ENCODE data around the gene AGAP1. TPM values are rescaled to one million over a fixed set of nuclear protein-coding genes. Genes with fewer than 3 reads are reported as not detected.
A peak's percentile ranks its signal among the peaks of the same experiment; 100 is the strongest.

Gene AGAP1
- total and polyA plus RNA-seq, 4 donors = 36.1 to 79.4 (median 52.6) TPM

- Histone ChIP-seq H3K9me3 (ENCODE audit: control insufficient read depth, insufficient read depth, low read length) (no peaks in the 10 kb centered on the region), H3K27ac (ENCODE audit: low read depth, low read length) (no peak overlapping the region), H3K4me1 (ENCODE audit: control insufficient read depth, insufficient read depth, low read length) (peaks cover 36% of the 10 kb centered on the region), H3K36me3 (ENCODE audit: control insufficient read depth, insufficient read depth, low read length) (peaks cover 11% of the 10 kb centered on the region), H3K4me3 (ENCODE audit: low read depth, low read length) (no peak overlapping the region), H3K27me3 (ENCODE audit: control insufficient read depth, insufficient read depth, low read length) (no peaks in the 10 kb centered on the region)
- DNase-seq (ENCODE audit: low read depth in 4 of 6, low spot score in 6 of 6) = no peak
- 92% methylated on average over 2 of the region's 5 CpGs for WGBS (ENCODE audit: insufficient coverage)
Observed at GRCh38 chr2:236109061-236109460, 615.2 kb downstream of the AGAP1 start.

DNA sequence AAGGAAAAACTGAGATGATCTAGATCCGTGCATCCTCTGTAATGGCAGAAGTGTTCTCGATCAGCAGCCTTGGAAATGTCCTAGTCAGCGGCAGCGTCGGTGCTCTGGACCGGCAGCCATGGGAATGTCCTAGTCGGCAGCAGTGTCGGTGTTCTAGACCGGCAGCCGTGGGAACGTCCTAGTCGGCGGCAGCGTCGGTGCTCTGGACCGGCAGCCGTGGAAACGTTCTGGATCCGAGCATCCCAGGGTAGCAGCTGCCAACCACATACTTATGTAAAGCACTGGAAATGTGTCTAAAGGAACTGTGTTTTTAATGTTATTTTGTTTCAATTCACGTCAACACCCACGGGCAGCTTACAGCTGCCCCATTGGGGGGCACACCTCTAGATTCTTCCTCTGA is 615.6 kb downstream of the AGAP1 start:
- WGBS (ENCODE audit: insufficient coverage) = 94% methylated on average over 17 of the region's 21 CpGs

DNA sequence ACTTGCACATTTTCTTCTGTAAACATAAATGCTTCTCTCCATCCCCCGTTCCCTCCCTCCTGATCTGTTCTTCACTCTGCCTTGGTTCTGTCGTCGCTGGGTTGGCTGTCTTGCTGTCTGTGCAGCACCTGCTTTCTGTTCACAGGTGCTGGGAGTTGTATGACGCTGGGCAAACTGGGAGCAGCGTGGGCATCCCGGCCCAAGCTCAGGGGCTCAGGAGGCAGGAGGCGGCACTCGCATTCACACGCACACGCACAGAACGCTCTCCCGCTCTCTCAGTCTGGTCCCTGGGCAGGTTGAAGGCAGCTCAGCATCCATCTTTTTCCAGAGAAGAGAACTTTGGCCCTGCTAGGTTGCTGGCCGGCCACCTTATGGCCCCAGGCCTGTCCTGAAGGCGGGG is 618.6 kb downstream of the AGAP1 start:
- peaks cover 24% of the 10 kb centered on the region for H3K4me1 ChIP-seq (ENCODE audit: control insufficient read depth, insufficient read depth, low read length)
- 89% methylated on average over 14 of the region's 14 CpGs for WGBS (ENCODE audit: insufficient coverage)
- no peaks in the 10 kb centered on the region for H3K27me3 ChIP-seq (ENCODE audit: control insufficient read depth, insufficient read depth, low read length)
- H3K4me3 ChIP-seq (ENCODE audit: low read depth, low read length) = no peak overlapping the region
- H3K9me3 ChIP-seq (ENCODE audit: control insufficient read depth, insufficient read depth, low read length) = no peaks in the 10 kb centered on the region
- H3K36me3 ChIP-seq (ENCODE audit: control insufficient read depth, insufficient read depth, low read length) = peaks cover 5% of the 10 kb centered on the region
- H3K27ac ChIP-seq (ENCODE audit: low read depth, low read length) = no peak overlapping the region
- no peak for DNase-seq (ENCODE audit: low read depth in 4 of 6, low spot score in 6 of 6)

More for the DNA sequence above, 615.6 kb downstream of the AGAP1 start:
- Histone ChIP-seq H3K4me3 (ENCODE audit: low read depth, low read length) (no peak overlapping the region), H3K36me3 (ENCODE audit: control insufficient read depth, insufficient read depth, low read length) (peaks cover 11% of the 10 kb centered on the region), H3K9me3 (ENCODE audit: control insufficient read depth, insufficient read depth, low read length) (no peaks in the 10 kb centered on the region), H3K4me1 (ENCODE audit: control insufficient read depth, insufficient read depth, low read length) (peaks cover 36% of the 10 kb centered on the region), H3K27ac (ENCODE audit: low read depth, low read length) (no peak overlapping the region), H3K27me3 (ENCODE audit: control insufficient read depth, insufficient read depth, low read length) (no peaks in the 10 kb centered on the region)
- DNase-seq (ENCODE audit: low read depth in 4 of 6, low spot score in 6 of 6) = no peak

GRCh38 chr2:236113425-236113824 is 619.6 kb downstream of the AGAP1 start:
- peaks cover 5% of the 10 kb centered on the region for H3K36me3 ChIP-seq (ENCODE audit: control insufficient read depth, insufficient read depth, low read length)
- H3K9me3 ChIP-seq (ENCODE audit: control insufficient read depth, insufficient read depth, low read length) = no peaks in the 10 kb centered on the region
- WGBS (ENCODE audit: insufficient coverage) = 98% methylated on average over 7 of the region's 8 CpGs
- no peak for DNase-seq (ENCODE audit: low read depth in 4 of 6, low spot score in 6 of 6)
- H3K27me3 ChIP-seq (ENCODE audit: control insufficient read depth, insufficient read depth, low read length) = no peaks in the 10 kb centered on the region
- H3K27ac ChIP-seq (ENCODE audit: low read depth, low read length) = no peak overlapping the region
- no peak overlapping the region for H3K4me3 ChIP-seq (ENCODE audit: low read depth, low read length)
- peaks cover 18% of the 10 kb centered on the region for H3K4me1 ChIP-seq (ENCODE audit: control insufficient read depth, insufficient read depth, low read length)

DNA sequence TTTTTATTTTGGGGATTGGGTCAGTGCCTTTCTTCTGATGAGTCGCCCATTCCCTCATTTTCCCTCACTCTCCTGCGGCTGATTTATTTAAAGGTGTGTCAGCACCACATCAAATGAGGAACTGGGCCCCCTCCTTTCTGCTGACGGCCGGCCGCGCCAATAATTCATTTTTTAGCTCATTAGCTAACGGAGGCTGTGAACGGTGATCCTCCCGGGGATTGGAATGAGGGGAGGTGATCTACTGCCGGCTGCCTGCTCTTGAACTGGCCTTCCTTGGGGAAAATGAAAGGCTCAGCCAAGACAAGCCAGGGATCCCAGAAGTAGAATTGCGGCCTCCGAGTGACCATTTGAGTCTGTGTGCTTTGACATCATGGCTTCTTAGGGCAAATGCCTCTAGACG is 620.1 kb downstream of the AGAP1 start:
- 66% methylated on average over 7 of the region's 13 CpGs for WGBS (ENCODE audit: insufficient coverage)
- peaks cover 13% of the 10 kb centered on the region for H3K4me1 ChIP-seq (ENCODE audit: control insufficient read depth, insufficient read depth, low read length)
- H3K27me3 ChIP-seq (ENCODE audit: control insufficient read depth, insufficient read depth, low read length) = no peaks in the 10 kb centered on the region
- no peak overlapping the region for H3K4me3 ChIP-seq (ENCODE audit: low read depth, low read length)
- H3K9me3 ChIP-seq (ENCODE audit: control insufficient read depth, insufficient read depth, low read length) = no peaks in the 10 kb centered on the region
- H3K27ac ChIP-seq (ENCODE audit: low read depth, low read length) = no peak overlapping the region
- peak in 1 of 6 donors; percentile 51 for DNase-seq (ENCODE audit: low read depth in 4 of 6, low spot score in 6 of 6)
- peaks cover 6% of the 10 kb centered on the region for H3K36me3 ChIP-seq (ENCODE audit: control insufficient read depth, insufficient read depth, low read length)

DNA sequence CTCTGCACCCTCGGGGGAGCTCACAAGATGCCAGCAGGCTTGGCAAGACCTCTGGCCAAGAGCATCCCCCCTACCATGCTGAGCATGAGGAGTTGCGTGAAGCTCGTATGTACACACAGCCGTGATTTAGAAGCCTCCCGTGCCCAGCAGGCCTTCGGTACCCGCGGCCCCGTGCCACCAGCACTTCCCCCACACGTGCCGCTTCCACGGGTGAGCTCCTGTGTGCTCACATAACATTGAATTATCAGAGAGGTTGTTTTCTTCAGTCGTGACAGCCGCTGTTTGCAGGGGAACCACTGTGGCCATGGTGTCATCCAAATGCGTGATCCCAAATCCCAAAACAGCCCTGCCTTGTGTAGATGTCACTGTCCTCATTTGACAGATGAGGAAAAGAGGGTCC is 621.1 kb downstream of the AGAP1 start:
- WGBS (ENCODE audit: insufficient coverage) = 80% methylated on average over 9 of the region's 15 CpGs
- no peak for DNase-seq (ENCODE audit: low read depth in 4 of 6, low spot score in 6 of 6)
- no peak overlapping the region for H3K27ac ChIP-seq (ENCODE audit: low read depth, low read length)
- no peaks in the 10 kb centered on the region for H3K9me3 ChIP-seq (ENCODE audit: control insufficient read depth, insufficient read depth, low read length)
- peaks cover 20% of the 10 kb centered on the region for H3K4me1 ChIP-seq (ENCODE audit: control insufficient read depth, insufficient read depth, low read length)
- no peaks in the 10 kb centered on the region for H3K27me3 ChIP-seq (ENCODE audit: control insufficient read depth, insufficient read depth, low read length)
- peaks cover 10% of the 10 kb centered on the region for H3K36me3 ChIP-seq (ENCODE audit: control insufficient read depth, insufficient read depth, low read length)
- no peak overlapping the region for H3K4me3 ChIP-seq (ENCODE audit: low read depth, low read length)

GRCh38 chr2:236117401-236117800 is 623.6 kb downstream of the AGAP1 start:
- WGBS (ENCODE audit: insufficient coverage) = 66% methylated on average over 4 of the region's 10 CpGs
- H3K9me3 ChIP-seq (ENCODE audit: control insufficient read depth, insufficient read depth, low read length) = no peaks in the 10 kb centered on the region
- DNase-seq (ENCODE audit: low read depth in 4 of 6, low spot score in 6 of 6) = peak in 1 of 6 donors; percentile 38
- no peaks in the 10 kb centered on the region for H3K27me3 ChIP-seq (ENCODE audit: control insufficient read depth, insufficient read depth, low read length)
- peaks cover 23% of the 10 kb centered on the region for H3K4me1 ChIP-seq (ENCODE audit: control insufficient read depth, insufficient read depth, low read length)
- no peak overlapping the region for H3K4me3 ChIP-seq (ENCODE audit: low read depth, low read length)
- peaks cover 20% of the 10 kb centered on the region for H3K36me3 ChIP-seq (ENCODE audit: control insufficient read depth, insufficient read depth, low read length)
- no peak overlapping the region for H3K27ac ChIP-seq (ENCODE audit: low read depth, low read length)

- no peak overlapping the region for H3K27ac ChIP-seq (ENCODE audit: low read depth, low read length)
- DNase-seq (ENCODE audit: low read depth in 4 of 6, low spot score in 6 of 6) = peak in 2 of 6 donors; percentile 34 to 37
- H3K9me3 ChIP-seq (ENCODE audit: control insufficient read depth, insufficient read depth, low read length) = no peaks in the 10 kb centered on the region
- H3K4me1 ChIP-seq (ENCODE audit: control insufficient read depth, insufficient read depth, low read length) = peaks cover 23% of the 10 kb centered on the region
- WGBS (ENCODE audit: insufficient coverage) = 33% methylated on average over 1 of the region's 10 CpGs
- no peaks in the 10 kb centered on the region for H3K27me3 ChIP-seq (ENCODE audit: control insufficient read depth, insufficient read depth, low read length)
- H3K4me3 ChIP-seq (ENCODE audit: low read depth, low read length) = no peak overlapping the region
- peaks cover 17% of the 10 kb centered on the region for H3K36me3 ChIP-seq (ENCODE audit: control insufficient read depth, insufficient read depth, low read length)
Observed at GRCh38 chr2:236117861-236118269, 624.0 kb downstream of the AGAP1 start.

GRCh38 chr2:236119003-236119402 is 625.2 kb downstream of the AGAP1 start:
- Histone ChIP-seq H3K4me1 (ENCODE audit: control insufficient read depth, insufficient read depth, low read length) (peaks cover 23% of the 10 kb centered on the region), H3K9me3 (ENCODE audit: control insufficient read depth, insufficient read depth, low read length) (no peaks in the 10 kb centered on the region), H3K27me3 (ENCODE audit: control insufficient read depth, insufficient read depth, low read length) (no peaks in the 10 kb centered on the region), H3K4me3 (ENCODE audit: low read depth, low read length) (no peak overlapping the region), H3K27ac (ENCODE audit: low read depth, low read length) (no peak overlapping the region), H3K36me3 (ENCODE audit: control insufficient read depth, insufficient read depth, low read length) (peaks cover 24% of the 10 kb centered on the region)
- WGBS (ENCODE audit: insufficient coverage) = 88% methylated on average over 4 of the region's 4 CpGs
- DNase-seq (ENCODE audit: low read depth in 4 of 6, low spot score in 6 of 6) = no peak

DNA sequence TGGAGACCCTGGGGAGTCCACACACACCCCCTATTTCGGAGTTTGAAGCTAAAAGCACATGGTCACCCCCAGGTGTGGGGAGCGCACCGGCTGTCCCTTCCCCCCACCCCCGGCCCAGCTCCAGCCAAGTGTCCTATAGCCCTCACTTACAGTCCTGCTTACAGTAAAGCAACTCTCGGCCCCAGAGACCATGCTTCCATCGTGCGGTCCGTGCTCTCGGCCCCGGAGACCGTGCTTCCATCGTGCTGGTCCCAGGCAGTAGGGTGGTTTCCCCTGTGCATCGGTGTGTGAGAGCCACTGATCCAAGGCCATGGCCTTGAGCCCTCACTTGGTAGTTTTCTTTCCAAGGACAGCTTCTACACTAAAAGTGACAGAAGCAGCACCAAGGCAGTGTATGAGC is 625.6 kb downstream of the AGAP1 start:
- no peak for DNase-seq (ENCODE audit: low read depth in 4 of 6, low spot score in 6 of 6)
- WGBS (ENCODE audit: insufficient coverage) = 79% methylated on average over 12 of the region's 13 CpGs
- Histone ChIP-seq H3K4me3 (ENCODE audit: low read depth, low read length) (no peak overlapping the region), H3K27ac (ENCODE audit: low read depth, low read length) (no peak overlapping the region), H3K4me1 (ENCODE audit: control insufficient read depth, insufficient read depth, low read length) (peaks cover 23% of the 10 kb centered on the region), H3K9me3 (ENCODE audit: control insufficient read depth, insufficient read depth, low read length) (no peaks in the 10 kb centered on the region), H3K36me3 (ENCODE audit: control insufficient read depth, insufficient read depth, low read length) (peaks cover 28% of the 10 kb centered on the region), H3K27me3 (ENCODE audit: control insufficient read depth, insufficient read depth, low read length) (no peaks in the 10 kb centered on the region)

Measured in spinal cord (tissue), 10 donors.